Stimulated activated effector memory CD8-positive, alpha-beta T cell treated with anti-CD3 and anti-CD28 coated beads, Interleukin-12 subunit alpha, Interleukin-12 subunit beta, amount 100 ng/mL, for 72 hours (primary cell): ENCODE data around the gene UMODL1.
"Not testable (repeated sequence)": the region's sequence is repeated elsewhere in the genome, so short reads cannot be mapped to it uniquely, and the experiment has no call there.

Experiments used
- ATAC-seq: fragments of 150-1000 bp; cut with Tn5 transposase; 2 replicates; pipeline ENCODE4 v1.10.0; 2021
- DNase-seq, 2 donors: peaks; one replicate each; pipeline ENCODE4 v3.0.0; 2021 to 2022; ENCODE audit warnings: low spot score in 2 of 2
- H3K27ac Mint-ChIP-seq: one replicate; pipeline ENCODE4 v1.8.0; 2022; ENCODE audit warnings: mild to moderate bottlenecking, mixed read lengths
- H3K36me3 Mint-ChIP-seq: one replicate; pipeline ENCODE4 v1.8.0; 2022; ENCODE audit warnings: mild to moderate bottlenecking, mixed read lengths
- H3K4me1 Mint-ChIP-seq: one replicate; pipeline ENCODE4 v1.8.0; 2022; ENCODE audit warnings: mixed read lengths
- H3K4me3 Mint-ChIP-seq: one replicate; pipeline ENCODE4 v1.8.0; 2022; ENCODE audit warnings: mild to moderate bottlenecking, mixed read lengths
- H3K9me3 Mint-ChIP-seq: one replicate; pipeline ENCODE4 v1.8.0; 2022; ENCODE audit warnings: mixed read lengths

The UMODL1 gene

GRCh38 chr21:42115136-42115683, 44.1 kb downstream of the UMODL1 start:
- Mint-ChIP-seq H3K27ac (no peak overlapping the region), H3K36me3 (no peaks in the 10 kb centered on the region), H3K9me3 (no peaks in the 10 kb centered on the region), H3K4me3 (no peak overlapping the region), H3K4me1 (peaks cover 17% of the 10 kb centered on the region)
- ATAC-seq (no peak), DNase-seq (no peak)

GRCh38 chr21:42116551-42116950, 45.4 kb downstream of the UMODL1 start:
- H3K27ac Mint-ChIP-seq, H3K9me3 Mint-ChIP-seq, H3K4me3 Mint-ChIP-seq, ATAC-seq, DNase-seq, H3K36me3 Mint-ChIP-seq: not testable (repeated sequence)
- peaks cover 17% of the 10 kb centered on the region for H3K4me1 Mint-ChIP-seq

- Mint-ChIP-seq H3K4me1 (peaks cover 17% of the 10 kb centered on the region), H3K9me3 (no peaks in the 10 kb centered on the region), H3K4me3 (peak overlapping the region; percentile 31), H3K36me3 (no peaks in the 10 kb centered on the region), H3K27ac (no peak overlapping the region)
- ATAC-seq (peak; percentile 77), DNase-seq (peak; percentile 70 to 88)
Observed at GRCh38 chr21:42117229-42117966, 46.3 kb downstream of the UMODL1 start.

- H3K4me3 Mint-ChIP-seq = peak overlapping the region; percentile 31
- H3K9me3 Mint-ChIP-seq = no peaks in the 10 kb centered on the region
- no peaks in the 10 kb centered on the region for H3K36me3 Mint-ChIP-seq
- DNase-seq (no peak), ATAC-seq (no peak)
- peaks cover 19% of the 10 kb centered on the region for H3K4me1 Mint-ChIP-seq
- H3K27ac Mint-ChIP-seq = no peak overlapping the region
Observed at GRCh38 chr21:42117967-42118780, 47.1 kb downstream of the UMODL1 start.

- H3K9me3 Mint-ChIP-seq = no peaks in the 10 kb centered on the region
- no peak overlapping the region for H3K27ac Mint-ChIP-seq
- ATAC-seq = peak; percentile 27
- H3K36me3 Mint-ChIP-seq = no peaks in the 10 kb centered on the region
- H3K4me1 Mint-ChIP-seq = peaks cover 24% of the 10 kb centered on the region
- no peak overlapping the region for H3K4me3 Mint-ChIP-seq
- no peak for DNase-seq
Observed at GRCh38 chr21:42118901-42119300, 47.8 kb downstream of the UMODL1 start.

GRCh38 chr21:42120101-42120902, 49.2 kb downstream of the UMODL1 start:
- H3K9me3 Mint-ChIP-seq = no peaks in the 10 kb centered on the region
- H3K27ac Mint-ChIP-seq = no peak overlapping the region
- no peak overlapping the region for H3K4me3 Mint-ChIP-seq
- no peak for DNase-seq
- peaks cover 24% of the 10 kb centered on the region for H3K4me1 Mint-ChIP-seq
- no peaks in the 10 kb centered on the region for H3K36me3 Mint-ChIP-seq
- no peak for ATAC-seq

GRCh38 chr21:42120903-42121535, 49.9 kb downstream of the UMODL1 start:
- H3K4me3 Mint-ChIP-seq = no peak overlapping the region
- ATAC-seq = no peak
- H3K27ac Mint-ChIP-seq = no peak overlapping the region
- DNase-seq = no peak
- no peaks in the 10 kb centered on the region for H3K36me3 Mint-ChIP-seq
- H3K9me3 Mint-ChIP-seq = no peaks in the 10 kb centered on the region
- H3K4me1 Mint-ChIP-seq = peaks cover 24% of the 10 kb centered on the region

- H3K4me1 Mint-ChIP-seq = peaks cover 24% of the 10 kb centered on the region
- ATAC-seq (no peak), DNase-seq (no peak)
- no peak overlapping the region for H3K27ac Mint-ChIP-seq
- no peak overlapping the region for H3K4me3 Mint-ChIP-seq
- H3K9me3 Mint-ChIP-seq = no peaks in the 10 kb centered on the region
- H3K36me3 Mint-ChIP-seq = no peaks in the 10 kb centered on the region
Observed at GRCh38 chr21:42121794-42122193, 50.7 kb downstream of the UMODL1 start.

GRCh38 chr21:42122398-42122797, 51.3 kb downstream of the UMODL1 start:
- Mint-ChIP-seq H3K27ac (no peak overlapping the region), H3K4me1 (peaks cover 19% of the 10 kb centered on the region), H3K9me3 (no peaks in the 10 kb centered on the region), H3K4me3 (no peak overlapping the region), H3K36me3 (no peaks in the 10 kb centered on the region)
- ATAC-seq (no peak), DNase-seq (no peak)

- Mint-ChIP-seq H3K9me3 (no peaks in the 10 kb centered on the region), H3K27ac (no peak overlapping the region), H3K36me3 (no peaks in the 10 kb centered on the region), H3K4me1 (peaks cover 15% of the 10 kb centered on the region), H3K4me3 (no peak overlapping the region)
- DNase-seq = no peak
- ATAC-seq = no peak
Observed at GRCh38 chr21:42122808-42123207, 51.7 kb downstream of the UMODL1 start.

GRCh38 chr21:42123219-42123908, 52.2 kb downstream of the UMODL1 start:
- no peak overlapping the region for H3K4me3 Mint-ChIP-seq
- ATAC-seq (no peak), DNase-seq (no peak)
- H3K9me3 Mint-ChIP-seq = no peaks in the 10 kb centered on the region
- peaks cover 9% of the 10 kb centered on the region for H3K4me1 Mint-ChIP-seq
- H3K36me3 Mint-ChIP-seq = no peaks in the 10 kb centered on the region
- no peak overlapping the region for H3K27ac Mint-ChIP-seq

- no peaks in the 10 kb centered on the region for H3K9me3 Mint-ChIP-seq
- H3K36me3 Mint-ChIP-seq = no peaks in the 10 kb centered on the region
- peaks cover 7% of the 10 kb centered on the region for H3K4me1 Mint-ChIP-seq
- no peak for ATAC-seq
- no peak overlapping the region for H3K27ac Mint-ChIP-seq
- no peak for DNase-seq
- no peak overlapping the region for H3K4me3 Mint-ChIP-seq
Observed at GRCh38 chr21:42124081-42124480, 53.0 kb downstream of the UMODL1 start.

GRCh38 chr21:42124826-42125570, 53.9 kb downstream of the UMODL1 start:
- H3K9me3 Mint-ChIP-seq = no peaks in the 10 kb centered on the region
- H3K4me3 Mint-ChIP-seq = no peak overlapping the region
- no peak overlapping the region for H3K27ac Mint-ChIP-seq
- DNase-seq (no peak), ATAC-seq (no peak)
- peaks cover 12% of the 10 kb centered on the region for H3K4me1 Mint-ChIP-seq
- no peaks in the 10 kb centered on the region for H3K36me3 Mint-ChIP-seq
